HEK293 (cell line): ENCODE measurements around the gene RUNX1.

Experiments
- CTCF ChIA-PET: fragments of 350-600 bp; formaldehyde crosslinking; extraction: SDS; loops from one replicate; lab custom pipeline; 2021; ENCODE audit warnings: antibody characterized with exemption; lab: Yijun Ruan, JAX
- POLR2A ChIA-PET: fragments of 300-600 bp; formaldehyde crosslinking; extraction: SDS; loops from one replicate; lab custom pipeline; 2020; ENCODE audit warnings: antibody characterized with exemption, inconsistent platforms; lab: Yijun Ruan, JAX
- H3K27ac ChIP-seq: fragments of 200-500 bp; sonication (Bioruptor generic); 2 replicates; pipeline ENCODE4 v1.5.1; 2014; ENCODE audit warnings: low read depth, low read length, control low read depth, inconsistent platforms; ENCODE audit errors: extremely low read depth
- H3K36me3 ChIP-seq, 2 experiments: fragments of 200-500 bp in 1 of 2; sonication (Bioruptor generic) in 1 of 2; 1 replicate in 1 of 2; 2 replicates in 1 of 2; pipeline ENCODE4 v1.5.1; 2014 to 2017; ENCODE audit warnings: inconsistent platforms in 2 of 2, low read length in 2 of 2; ENCODE audit not compliant: control insufficient read depth in 2 of 2, insufficient read depth in 1 of 2
- H3K4me1 ChIP-seq: fragments of 200-500 bp; sonication (Bioruptor generic); 2 replicates; pipeline ENCODE4 v1.5.1; 2014; ENCODE audit warnings: mild to moderate bottlenecking, low read length, inconsistent platforms; ENCODE audit not compliant: control insufficient read depth, insufficient read depth
- H3K4me3 ChIP-seq: 2 replicates; pipeline ENCODE4 v1.5.1; 2011; ENCODE audit warnings: low read depth, mild to moderate bottlenecking, control low read depth, low read length, moderate library complexity
- H3K9me3 ChIP-seq: fragments of 200-500 bp; sonication (Bioruptor generic); 2 replicates; pipeline ENCODE4 v1.5.1; 2014; ENCODE audit warnings: low read depth, low read length, inconsistent platforms; ENCODE audit not compliant: control insufficient read depth, insufficient read depth
- GLIS2 ChIP-seq: fragments of 450-650 bp; formaldehyde crosslinking; IDR thresholded peaks from 2 replicates; pipeline ENCODE4 v1.5.1; 2016; ENCODE audit warnings: missing biosample characterization, missing genetic modification characterization
- HOXC10 ChIP-seq: sonication (generic); formaldehyde crosslinking; IDR thresholded peaks from 2 replicates; pipeline ENCODE4 v1.8.1; 2023; ENCODE audit warnings: mild to moderate bottlenecking, missing genetic modification reagents
- HOXD13 ChIP-seq: sonication (generic); formaldehyde crosslinking; IDR thresholded peaks from 2 replicates; pipeline ENCODE4 v1.8.0; 2022; ENCODE audit warnings: missing genetic modification reagents, borderline replicate concordance
- KLF16 ChIP-seq: fragments of 450-650 bp; formaldehyde crosslinking; IDR thresholded peaks from 2 replicates; pipeline ENCODE4 v1.5.1; 2017; ENCODE audit warnings: missing biosample characterization, missing genetic modification characterization
- KLF17 ChIP-seq: fragments of 450-650 bp; formaldehyde crosslinking; IDR thresholded peaks from 2 replicates; pipeline ENCODE4 v1.5.1; 2016; ENCODE audit warnings: missing biosample characterization, missing genetic modification characterization
- OVOL3 ChIP-seq: fragments of 450-650 bp; formaldehyde crosslinking; IDR thresholded peaks from 2 replicates; pipeline ENCODE4 v1.5.1; 2016; ENCODE audit warnings: missing biosample characterization, missing genetic modification characterization
- ZBTB20 ChIP-seq: fragments of 450-650 bp; formaldehyde crosslinking; IDR thresholded peaks from 2 replicates; pipeline ENCODE4 v1.5.1; 2016; ENCODE audit warnings: missing biosample characterization, missing genetic modification characterization
- ZBTB8A ChIP-seq: fragments of 450-650 bp; formaldehyde crosslinking; IDR thresholded peaks from 2 replicates; pipeline ENCODE4 v1.5.1; 2016; ENCODE audit warnings: missing biosample characterization, missing genetic modification characterization
- ZNF202 ChIP-seq: fragments of 450-650 bp; formaldehyde crosslinking; IDR thresholded peaks from 2 replicates; pipeline ENCODE4 v1.5.1; 2016; ENCODE audit warnings: missing biosample characterization, missing genetic modification characterization, borderline replicate concordance
- ZNF292 ChIP-seq: fragments of 450-650 bp; formaldehyde crosslinking; IDR thresholded peaks from 2 replicates; pipeline ENCODE4 v1.5.1; 2016; ENCODE audit warnings: low read depth, missing biosample characterization, missing genetic modification characterization, borderline replicate concordance
- ZNF350 ChIP-seq: fragments of 450-650 bp; formaldehyde crosslinking; IDR thresholded peaks from 2 replicates; pipeline ENCODE4 v1.5.0; 2017; ENCODE audit warnings: missing biosample characterization, mild to moderate bottlenecking, missing genetic modification characterization
- ZNF354C ChIP-seq: fragments of 450-650 bp; formaldehyde crosslinking; IDR thresholded peaks from 2 replicates; pipeline ENCODE4 v1.5.1; 2016; ENCODE audit warnings: missing biosample characterization, missing genetic modification characterization, low read depth, borderline replicate concordance
- ZNF366 ChIP-seq: fragments of 450-650 bp; formaldehyde crosslinking; conservative IDR thresholded peaks from 2 replicates; pipeline ENCODE4 v1.5.1; 2016; ENCODE audit warnings: missing biosample characterization, missing genetic modification characterization
- ZNF426 ChIP-seq: fragments of 450-650 bp; formaldehyde crosslinking; IDR thresholded peaks from 2 replicates; pipeline ENCODE4 v1.5.1; 2017; ENCODE audit warnings: missing biosample characterization, missing genetic modification characterization, mild to moderate bottlenecking, inconsistent platforms, moderate library complexity
- ZNF488 ChIP-seq: fragments of 450-650 bp; formaldehyde crosslinking; IDR thresholded peaks from 2 replicates; pipeline ENCODE4 v1.5.1; 2016; ENCODE audit warnings: missing biosample characterization, missing genetic modification characterization
- ZNF610 ChIP-seq: fragments of 450-650 bp; formaldehyde crosslinking; IDR thresholded peaks from 2 replicates; pipeline ENCODE4 v1.5.1; 2016; ENCODE audit warnings: missing biosample characterization, missing genetic modification characterization, borderline replicate concordance
- ZNF658 ChIP-seq: fragments of 450-650 bp; formaldehyde crosslinking; IDR thresholded peaks from 2 replicates; pipeline ENCODE4; 2016; ENCODE audit warnings: missing biosample characterization, missing genetic modification characterization
- ZNF747 ChIP-seq: fragments of 450-650 bp; formaldehyde crosslinking; IDR thresholded peaks from 2 replicates; pipeline ENCODE4 v1.5.1; 2016; ENCODE audit warnings: missing biosample characterization, missing genetic modification characterization
- ZNF785 ChIP-seq: fragments of 450-650 bp; formaldehyde crosslinking; IDR thresholded peaks from 2 replicates; pipeline ENCODE4 v1.5.1; 2016; ENCODE audit warnings: missing biosample characterization, missing genetic modification characterization
- TF ChIP-seq, protein P1 (sequence below): fragments of 450-650 bp; formaldehyde crosslinking; IDR thresholded peaks from 2 replicates; pipeline ENCODE4 v1.5.1; 2016; ENCODE audit warnings: missing biosample characterization, missing genetic modification characterization
- TF ChIP-seq, protein P2 (sequence below): fragments of 450-650 bp; formaldehyde crosslinking; IDR thresholded peaks from 2 replicates; pipeline ENCODE4 v1.5.1; 2016; ENCODE audit warnings: missing biosample characterization, missing genetic modification characterization
- TF ChIP-seq, protein P3 (sequence below): fragments of 450-650 bp; formaldehyde crosslinking; IDR thresholded peaks from 2 replicates; pipeline ENCODE4 v1.5.1; 2016; ENCODE audit warnings: missing biosample characterization, missing genetic modification characterization, low read depth
- TF ChIP-seq, protein P4 (sequence below): fragments of 450-650 bp; formaldehyde crosslinking; IDR thresholded peaks from 2 replicates; pipeline ENCODE4 v1.5.1; 2016; ENCODE audit warnings: missing biosample characterization, missing genetic modification characterization

The RUNX1 gene

GRCh38 chr21:35041122-35041521 lies 8.0 kb downstream of the RUNX1 start:
- ChIA-PET CTCF (no interaction called here), POLR2A (interaction anchor here (0.6 kb wide), 1 partner anchor 16 kb away, joined by 3 read pairs; no protein-coding TSS in a partner anchor)
- TF ChIP-seq ZNF747 (tag by site-specific recombination) (no peak), KLF16 (tag by site-specific recombination) (no peak), KLF17 (tag by site-specific recombination) (no peak), HOXD13 (CRISPR knock-in tag) (no peak)
- TF ChIP-seq, protein P1, sequence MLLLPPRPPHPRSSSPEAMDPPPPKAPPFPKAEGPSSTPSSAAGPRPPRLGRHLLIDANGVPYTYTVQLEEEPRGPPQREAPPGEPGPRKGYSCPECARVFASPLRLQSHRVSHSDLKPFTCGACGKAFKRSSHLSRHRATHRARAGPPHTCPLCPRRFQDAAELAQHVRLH, result no peak
- H3K36me3 ChIP-seq, result no peaks in the 10 kb centered on the region
- H3K9me3 ChIP-seq, result no peaks in the 10 kb centered on the region
- no peak overlapping the region for H3K27ac ChIP-seq
- H3K4me3 ChIP-seq, result no peak overlapping the region
- no peaks in the 10 kb centered on the region for H3K4me1 ChIP-seq

DNA sequence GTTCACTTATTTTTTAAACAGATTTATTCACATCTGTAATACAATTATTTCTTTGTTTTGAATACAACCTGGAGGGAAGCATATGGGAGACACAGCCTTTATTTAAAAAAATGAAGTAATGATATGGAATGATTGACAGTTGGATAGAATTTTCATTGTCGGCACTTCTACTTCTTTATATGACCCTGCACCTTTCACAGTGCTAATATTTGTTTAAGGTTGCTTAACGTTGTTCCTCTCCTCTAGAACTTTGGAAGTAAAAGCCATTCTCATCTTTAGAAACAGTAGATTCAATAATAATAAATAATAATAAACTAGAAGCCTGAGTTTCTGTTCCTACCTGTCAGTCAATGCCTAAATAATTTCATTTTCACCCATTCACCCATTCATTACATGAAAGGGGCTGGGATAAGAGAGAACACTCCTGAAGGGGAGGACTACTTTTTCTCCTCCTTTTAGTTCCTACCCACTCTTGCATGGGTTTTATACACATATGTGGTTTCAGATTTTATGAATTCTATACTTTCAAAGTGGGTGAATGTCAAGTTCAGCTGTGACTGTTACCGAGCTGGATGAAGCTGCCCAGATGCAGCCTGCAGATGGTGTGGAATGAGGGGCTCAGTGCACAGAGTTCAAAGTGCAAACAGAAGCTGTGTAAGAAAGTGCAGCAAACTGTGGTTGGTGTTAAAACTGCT lies 9.4 kb downstream of the RUNX1 start:
- ChIA-PET CTCF (no interaction called here), POLR2A (no interaction called here)
- Histone ChIP-seq H3K4me3 (no peak overlapping the region), H3K27ac (no peak overlapping the region), H3K9me3 (no peaks in the 10 kb centered on the region), H3K36me3 (no peaks in the 10 kb centered on the region), H3K4me1 (no peaks in the 10 kb centered on the region)
- TF ChIP-seq ZNF292 (tag by site-specific recombination) (no peak), HOXC10 (CRISPR knock-in tag) (no peak), ZNF366 (tag by site-specific recombination) (no peak), ZBTB8A (tag by site-specific recombination) (no peak), ZNF350 (no peak), OVOL3 (tag by site-specific recombination) (no peak), ZNF426 (tag by site-specific recombination) (no peak), ZNF202 (tag by site-specific recombination) (no peak), ZNF785 (tag by site-specific recombination) (no peak), ZNF658 (tag by site-specific recombination) (no peak), ZNF488 (tag by site-specific recombination) (no peak), KLF16 (tag by site-specific recombination) (no peak), ZBTB20 (tag by site-specific recombination) (no peak), ZNF610 (no peak), GLIS2 (tag by site-specific recombination) (no peak), ZNF354C (tag by site-specific recombination) (no peak)
- TF ChIP-seq, protein P2, sequence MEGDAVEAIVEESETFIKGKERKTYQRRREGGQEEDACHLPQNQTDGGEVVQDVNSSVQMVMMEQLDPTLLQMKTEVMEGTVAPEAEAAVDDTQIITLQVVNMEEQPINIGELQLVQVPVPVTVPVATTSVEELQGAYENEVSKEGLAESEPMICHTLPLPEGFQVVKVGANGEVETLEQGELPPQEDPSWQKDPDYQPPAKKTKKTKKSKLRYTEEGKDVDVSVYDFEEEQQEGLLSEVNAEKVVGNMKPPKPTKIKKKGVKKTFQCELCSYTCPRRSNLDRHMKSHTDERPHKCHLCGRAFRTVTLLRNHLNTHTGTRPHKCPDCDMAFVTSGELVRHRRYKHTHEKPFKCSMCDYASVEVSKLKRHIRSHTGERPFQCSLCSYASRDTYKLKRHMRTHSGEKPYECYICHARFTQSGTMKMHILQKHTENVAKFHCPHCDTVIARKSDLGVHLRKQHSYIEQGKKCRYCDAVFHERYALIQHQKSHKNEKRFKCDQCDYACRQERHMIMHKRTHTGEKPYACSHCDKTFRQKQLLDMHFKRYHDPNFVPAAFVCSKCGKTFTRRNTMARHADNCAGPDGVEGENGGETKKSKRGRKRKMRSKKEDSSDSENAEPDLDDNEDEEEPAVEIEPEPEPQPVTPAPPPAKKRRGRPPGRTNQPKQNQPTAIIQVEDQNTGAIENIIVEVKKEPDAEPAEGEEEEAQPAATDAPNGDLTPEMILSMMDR (tag by site-specific recombination), result no peak
- TF ChIP-seq, protein P3, sequence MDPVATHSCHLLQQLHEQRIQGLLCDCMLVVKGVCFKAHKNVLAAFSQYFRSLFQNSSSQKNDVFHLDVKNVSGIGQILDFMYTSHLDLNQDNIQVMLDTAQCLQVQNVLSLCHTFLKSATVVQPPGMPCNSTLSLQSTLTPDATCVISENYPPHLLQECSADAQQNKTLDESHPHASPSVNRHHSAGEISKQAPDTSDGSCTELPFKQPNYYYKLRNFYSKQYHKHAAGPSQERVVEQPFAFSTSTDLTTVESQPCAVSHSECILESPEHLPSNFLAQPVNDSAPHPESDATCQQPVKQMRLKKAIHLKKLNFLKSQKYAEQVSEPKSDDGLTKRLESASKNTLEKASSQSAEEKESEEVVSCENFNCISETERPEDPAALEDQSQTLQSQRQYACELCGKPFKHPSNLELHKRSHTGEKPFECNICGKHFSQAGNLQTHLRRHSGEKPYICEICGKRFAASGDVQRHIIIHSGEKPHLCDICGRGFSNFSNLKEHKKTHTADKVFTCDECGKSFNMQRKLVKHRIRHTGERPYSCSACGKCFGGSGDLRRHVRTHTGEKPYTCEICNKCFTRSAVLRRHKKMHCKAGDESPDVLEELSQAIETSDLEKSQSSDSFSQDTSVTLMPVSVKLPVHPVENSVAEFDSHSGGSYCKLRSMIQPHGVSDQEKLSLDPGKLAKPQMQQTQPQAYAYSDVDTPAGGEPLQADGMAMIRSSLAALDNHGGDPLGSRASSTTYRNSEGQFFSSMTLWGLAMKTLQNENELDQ (tag by site-specific recombination), result no peak
- TF ChIP-seq, protein P4, sequence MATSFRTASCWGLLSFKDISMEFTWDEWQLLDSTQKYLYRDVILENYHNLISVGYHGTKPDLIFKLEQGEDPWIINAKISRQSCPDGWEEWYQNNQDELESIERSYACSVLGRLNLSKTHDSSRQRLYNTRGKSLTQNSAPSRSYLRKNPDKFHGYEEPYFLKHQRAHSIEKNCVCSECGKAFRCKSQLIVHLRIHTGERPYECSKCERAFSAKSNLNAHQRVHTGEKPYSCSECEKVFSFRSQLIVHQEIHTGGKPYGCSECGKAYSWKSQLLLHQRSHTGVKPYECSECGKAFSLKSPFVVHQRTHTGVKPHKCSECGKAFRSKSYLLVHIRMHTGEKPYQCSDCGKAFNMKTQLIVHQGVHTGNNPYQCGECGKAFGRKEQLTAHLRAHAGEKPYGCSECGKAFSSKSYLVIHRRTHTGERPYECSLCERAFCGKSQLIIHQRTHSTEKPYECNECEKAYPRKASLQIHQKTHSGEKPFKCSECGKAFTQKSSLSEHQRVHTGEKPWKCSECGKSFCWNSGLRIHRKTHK, result no peak
